ENCODE data around the gene CALN1.
"Not testable (repeated sequence)": the region's sequence is repeated elsewhere in the genome, so short reads cannot be mapped to it uniquely, and the experiment has no call there.

CALN1 gene

GRCh38 chr7:71962636-71963035 lies 449.5 kb downstream of the CALN1 start:
- ATAC-seq (replicated peaks) (no peak), DNase-seq (no peak)
- no peak overlapping the region for H3K4me3 Mint-ChIP-seq
- no peaks in the 10 kb centered on the region for H3K27me3 Mint-ChIP-seq
- H3K36me3 Mint-ChIP-seq, result no peaks in the 10 kb centered on the region
- H3K27ac Mint-ChIP-seq, result no peak overlapping the region
- peaks cover 0 to 2% of the 10 kb centered on the region in 2 donors for H3K9me3 Mint-ChIP-seq
- H3K4me1 Mint-ChIP-seq, result no peaks in the 10 kb centered on the region

GRCh38 chr7:71961283-71961682 lies 450.9 kb downstream of the CALN1 start:
- ATAC-seq (replicated peaks), result no peak
- H3K27ac Mint-ChIP-seq, result no peak overlapping the region
- no peak overlapping the region for H3K4me3 Mint-ChIP-seq
- H3K36me3 Mint-ChIP-seq, result no peaks in the 10 kb centered on the region
- no peak for DNase-seq
- H3K9me3 Mint-ChIP-seq, result peaks cover 0 to 2% of the 10 kb centered on the region in 2 donors
- no peaks in the 10 kb centered on the region for H3K4me1 Mint-ChIP-seq
- H3K27me3 Mint-ChIP-seq, result no peaks in the 10 kb centered on the region

DNA sequence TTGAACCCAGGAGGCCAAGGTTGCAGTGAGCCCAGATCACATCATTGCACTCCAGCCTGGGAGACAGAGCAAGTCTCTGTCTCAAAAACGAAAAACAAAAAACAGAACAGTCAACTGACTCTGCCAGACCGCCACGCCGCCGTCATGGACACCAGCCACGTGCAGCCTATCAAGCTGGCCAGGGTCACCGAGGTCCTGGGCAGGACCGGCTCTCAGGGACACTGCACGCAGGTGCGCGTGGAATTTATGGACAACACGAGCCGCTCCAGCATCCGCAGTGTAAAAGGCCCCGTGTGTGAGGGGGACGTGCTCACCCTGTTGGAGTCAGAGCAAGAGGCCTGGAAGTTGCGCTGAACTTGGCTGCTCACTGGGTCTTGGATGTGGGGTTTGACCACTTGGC lies 470.0 kb downstream of the CALN1 start:
- no peak overlapping the region for H3K4me3 Mint-ChIP-seq
- no peaks in the 10 kb centered on the region for H3K9me3 Mint-ChIP-seq
- DNase-seq (no peak), ATAC-seq (replicated peaks) (no peak)
- no peaks in the 10 kb centered on the region for H3K27me3 Mint-ChIP-seq
- no peak overlapping the region for H3K27ac Mint-ChIP-seq
- H3K36me3 Mint-ChIP-seq, result no peaks in the 10 kb centered on the region
- no peaks in the 10 kb centered on the region for H3K4me1 Mint-ChIP-seq

DNA sequence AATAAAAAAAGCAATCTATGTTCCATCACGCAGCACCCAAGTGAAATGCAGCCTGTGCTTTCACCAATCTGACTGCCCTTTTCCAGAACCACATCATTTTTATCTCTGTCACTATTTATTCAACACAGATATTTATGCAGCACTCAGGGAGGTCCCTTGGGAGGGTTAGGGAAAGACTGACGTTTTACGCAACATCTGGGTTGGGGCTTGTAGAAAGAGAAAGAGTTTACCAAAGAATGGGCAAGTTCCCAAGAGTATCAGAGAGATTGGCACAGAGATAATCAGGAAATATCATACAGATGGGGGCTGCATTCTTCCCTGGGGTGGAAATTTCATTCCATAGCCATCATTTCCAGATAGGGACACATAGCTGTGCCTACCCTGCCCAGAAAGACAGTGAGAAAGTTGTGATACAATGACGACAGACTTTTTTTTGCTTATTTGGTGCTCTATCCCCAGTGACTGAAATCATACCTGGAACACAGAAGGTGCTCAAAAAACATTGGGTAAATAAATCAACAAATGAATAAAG lies 474.2 kb downstream of the CALN1 start:
- H3K4me3 Mint-ChIP-seq, result no peak overlapping the region
- no peaks in the 10 kb centered on the region for H3K4me1 Mint-ChIP-seq
- peaks cover 4 to 5% of the 10 kb centered on the region in 2 donors for H3K9me3 Mint-ChIP-seq
- no peak overlapping the region for H3K27ac Mint-ChIP-seq
- DNase-seq, result no peak
- H3K36me3 Mint-ChIP-seq, result no peaks in the 10 kb centered on the region
- no peaks in the 10 kb centered on the region for H3K27me3 Mint-ChIP-seq
- ATAC-seq (replicated peaks), result no peak

- no peak overlapping the region for H3K27ac Mint-ChIP-seq
- ATAC-seq (replicated peaks) (no peak), DNase-seq (no peak)
- H3K36me3 Mint-ChIP-seq, result no peaks in the 10 kb centered on the region
- no peaks in the 10 kb centered on the region for H3K27me3 Mint-ChIP-seq
- peaks cover 4 to 5% of the 10 kb centered on the region in 2 donors for H3K9me3 Mint-ChIP-seq
- H3K4me1 Mint-ChIP-seq, result no peaks in the 10 kb centered on the region
- no peak overlapping the region for H3K4me3 Mint-ChIP-seq
These were observed 476.5 kb downstream of the CALN1 start for GRCh38 chr7:71935674-71936073.

- DNase-seq, result no peak
- H3K27ac Mint-ChIP-seq, result no peak overlapping the region
- H3K4me3 Mint-ChIP-seq, result no peak overlapping the region
- no peaks in the 10 kb centered on the region for H3K36me3 Mint-ChIP-seq
- peaks cover 4 to 6% of the 10 kb centered on the region in 2 donors for H3K9me3 Mint-ChIP-seq
- no peaks in the 10 kb centered on the region for H3K4me1 Mint-ChIP-seq
- H3K27me3 Mint-ChIP-seq, result no peaks in the 10 kb centered on the region
- ATAC-seq (replicated peaks), result no peak
These were observed 478.7 kb downstream of the CALN1 start for GRCh38 chr7:71933426-71933825.

DNA sequence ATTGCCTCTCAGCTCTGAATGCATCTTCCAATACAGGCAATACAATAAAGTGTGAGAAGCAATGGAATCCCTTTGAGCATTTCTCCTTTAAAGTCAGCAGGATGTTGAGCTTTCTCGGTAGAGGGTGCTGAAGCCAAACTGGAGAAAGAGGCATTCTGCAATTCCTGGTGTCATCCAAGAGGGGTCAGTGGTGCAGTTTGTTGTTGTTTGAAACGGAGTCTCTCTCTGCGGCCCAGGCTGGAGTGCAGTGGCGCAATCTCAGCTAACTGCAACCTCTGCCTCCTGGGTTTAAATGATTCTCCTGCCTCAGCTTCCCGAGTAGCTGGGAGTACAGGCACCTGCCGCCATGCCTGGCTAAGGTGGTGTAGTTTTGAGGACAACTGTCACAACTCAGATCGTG lies 486.5 kb downstream of the CALN1 start:
- H3K27ac Mint-ChIP-seq, result no peak overlapping the region
- H3K36me3 Mint-ChIP-seq, result no peaks in the 10 kb centered on the region
- H3K9me3 Mint-ChIP-seq, result peaks cover 4 to 17% of the 10 kb centered on the region in 2 donors
- DNase-seq (no peak), ATAC-seq (replicated peaks) (no peak)
- H3K27me3 Mint-ChIP-seq, result no peaks in the 10 kb centered on the region
- H3K4me1 Mint-ChIP-seq, result no peaks in the 10 kb centered on the region
- no peak overlapping the region for H3K4me3 Mint-ChIP-seq

DNA sequence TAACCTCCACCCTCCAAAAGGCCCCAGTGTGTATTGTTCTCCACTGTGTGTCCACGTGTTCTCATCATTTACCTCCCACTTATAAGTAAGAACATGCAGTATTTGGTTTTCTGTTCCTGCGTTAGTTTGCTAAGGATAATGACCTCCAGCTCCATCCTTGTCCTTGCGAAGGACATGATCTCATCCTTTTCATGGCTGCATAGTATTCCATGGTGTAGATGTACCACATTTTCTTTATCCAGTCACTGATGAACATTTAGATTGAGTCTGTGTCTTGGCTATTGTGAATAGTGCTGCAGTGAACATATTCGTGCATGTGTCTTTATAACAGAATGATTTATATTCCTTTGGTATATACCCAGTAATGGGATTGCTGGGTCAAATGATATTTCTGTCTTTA lies 497.9 kb downstream of the CALN1 start:
- H3K9me3 Mint-ChIP-seq, result peaks cover 5 to 11% of the 10 kb centered on the region in 2 donors
- ATAC-seq (replicated peaks); DNase-seq: not testable (repeated sequence)

DNA sequence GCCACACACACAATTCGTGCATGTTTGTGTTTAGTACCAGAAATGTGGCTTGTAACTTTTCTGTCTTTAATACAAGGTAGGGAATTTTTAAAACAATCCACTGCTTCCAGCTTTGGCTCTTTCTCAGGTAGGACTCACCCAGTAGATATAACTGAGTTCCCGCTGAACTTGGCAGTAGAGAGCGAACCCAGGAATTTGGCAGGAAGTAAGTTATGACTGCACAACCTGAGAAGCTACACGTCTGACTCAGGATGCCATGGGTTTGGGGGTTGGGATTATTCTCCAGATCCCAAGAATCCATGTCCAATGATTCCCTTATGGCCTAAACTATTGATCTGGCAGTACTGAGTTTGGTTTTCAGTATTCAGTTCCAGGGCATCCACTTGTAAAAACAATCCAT lies 499.7 kb downstream of the CALN1 start:
- H3K9me3 Mint-ChIP-seq, result peaks cover 5 to 11% of the 10 kb centered on the region in 2 donors
- no peaks in the 10 kb centered on the region for H3K4me1 Mint-ChIP-seq
- no peaks in the 10 kb centered on the region for H3K27me3 Mint-ChIP-seq
- DNase-seq, result no peak
- ATAC-seq (replicated peaks), result no peak
- H3K36me3 Mint-ChIP-seq, result no peaks in the 10 kb centered on the region
- H3K27ac Mint-ChIP-seq, result no peak overlapping the region
- no peak overlapping the region for H3K4me3 Mint-ChIP-seq

More for the DNA sequence above, 497.9 kb downstream of the CALN1 start:
- H3K4me1 Mint-ChIP-seq, H3K27ac Mint-ChIP-seq, H3K36me3 Mint-ChIP-seq, H3K27me3 Mint-ChIP-seq, H3K4me3 Mint-ChIP-seq: not testable (repeated sequence)

DNA sequence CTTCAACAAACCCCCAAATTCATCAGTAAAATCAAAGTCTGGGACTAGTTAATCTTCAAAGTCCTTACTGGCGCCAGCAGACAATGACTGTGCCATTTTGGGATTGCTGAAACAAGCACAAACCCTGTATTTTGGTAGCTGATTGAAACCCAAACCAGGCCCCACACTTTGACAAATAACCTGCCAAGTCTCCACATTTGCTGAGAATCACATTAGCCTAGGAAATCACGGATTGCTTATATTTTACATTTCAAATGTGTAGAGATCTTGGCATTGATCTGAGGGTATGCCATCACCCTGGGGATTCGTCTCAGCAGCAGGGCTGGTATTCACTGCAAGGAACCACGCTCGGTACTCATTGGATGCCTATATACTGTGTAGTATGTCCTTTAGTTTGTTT lies 501.1 kb downstream of the CALN1 start:
- DNase-seq (no peak), ATAC-seq (replicated peaks) (no peak)
- Mint-ChIP-seq H3K27ac (no peak overlapping the region), H3K9me3 (peaks cover 5 to 16% of the 10 kb centered on the region in 2 donors), H3K27me3 (no peaks in the 10 kb centered on the region), H3K4me3 (no peak overlapping the region), H3K4me1 (no peaks in the 10 kb centered on the region), H3K36me3 (no peaks in the 10 kb centered on the region)

GRCh38 chr7:71905821-71906220 lies 506.3 kb downstream of the CALN1 start:
- Mint-ChIP-seq H3K9me3 (peaks cover 15 to 24% of the 10 kb centered on the region in 2 donors), H3K4me3 (no peak overlapping the region), H3K27me3 (no peaks in the 10 kb centered on the region), H3K27ac (no peak overlapping the region), H3K4me1 (no peaks in the 10 kb centered on the region), H3K36me3 (no peaks in the 10 kb centered on the region)
- no peak for DNase-seq
- ATAC-seq (replicated peaks), result no peak

DNA sequence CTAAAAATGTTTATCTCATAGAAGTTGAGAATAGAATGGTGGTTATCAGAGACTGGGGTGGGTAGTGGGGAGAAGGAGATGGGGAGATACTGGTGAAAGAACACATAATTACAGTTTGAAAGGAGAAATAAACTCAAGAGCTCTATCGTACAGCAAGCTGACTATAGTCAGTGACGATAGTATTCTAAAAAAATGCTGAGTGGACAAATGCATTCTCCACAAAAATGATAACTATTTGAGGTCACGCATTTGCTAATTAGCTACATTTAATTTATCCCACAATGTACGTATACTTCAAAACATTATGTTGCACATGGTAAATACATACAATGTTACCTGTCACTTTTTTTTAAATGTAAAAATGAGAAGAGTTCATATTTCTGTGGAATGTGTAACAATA lies 507.7 kb downstream of the CALN1 start:
- no peaks in the 10 kb centered on the region for H3K27me3 Mint-ChIP-seq
- H3K9me3 Mint-ChIP-seq, result peaks cover 13 to 17% of the 10 kb centered on the region in 2 donors
- H3K36me3 Mint-ChIP-seq, result no peaks in the 10 kb centered on the region
- ATAC-seq (replicated peaks), result no peak
- no peak overlapping the region for H3K4me3 Mint-ChIP-seq
- no peak for DNase-seq
- no peak overlapping the region for H3K27ac Mint-ChIP-seq
- peaks cover 0 to 3% of the 10 kb centered on the region in 2 donors for H3K4me1 Mint-ChIP-seq

DNA sequence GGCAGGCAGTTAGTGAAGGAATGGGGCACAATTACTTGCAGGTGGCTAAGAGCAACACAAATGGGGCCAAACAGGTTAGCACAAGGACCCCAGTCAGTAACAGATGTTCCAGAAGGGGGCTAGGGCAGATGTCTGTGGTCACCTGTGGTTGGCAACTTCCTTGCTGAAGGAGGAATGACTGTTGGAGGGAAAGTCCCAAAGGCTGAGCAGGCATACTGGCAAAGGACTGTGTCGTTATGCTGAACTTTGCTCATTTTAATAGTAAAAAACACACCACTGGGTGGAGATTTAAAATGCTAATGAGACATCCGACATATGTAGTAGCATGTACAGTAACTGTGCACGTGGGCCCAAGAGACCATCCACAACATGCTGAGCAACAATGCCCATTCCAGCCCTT lies 511.6 kb downstream of the CALN1 start:
- DNase-seq (no peak), ATAC-seq (replicated peaks) (peak; percentile 33 to 62)
- Mint-ChIP-seq H3K27me3 (no peaks in the 10 kb centered on the region), H3K27ac (no peak overlapping the region), H3K4me3 (no peak overlapping the region), H3K9me3 (peaks cover 8 to 12% of the 10 kb centered on the region in 2 donors), H3K36me3 (no peaks in the 10 kb centered on the region), H3K4me1 (peaks cover 0 to 3% of the 10 kb centered on the region in 2 donors)

- ATAC-seq (replicated peaks) (no peak), DNase-seq (no peak)
- no peak overlapping the region for H3K27ac Mint-ChIP-seq
- H3K9me3 Mint-ChIP-seq, result peaks cover 0 to 3% of the 10 kb centered on the region in 2 donors
- peaks cover 0 to 3% of the 10 kb centered on the region in 2 donors for H3K4me1 Mint-ChIP-seq
- H3K36me3 Mint-ChIP-seq, result no peaks in the 10 kb centered on the region
- no peak overlapping the region for H3K4me3 Mint-ChIP-seq
- H3K27me3 Mint-ChIP-seq, result no peaks in the 10 kb centered on the region
These were observed 515.6 kb downstream of the CALN1 start for GRCh38 chr7:71896535-71896934.

DNA sequence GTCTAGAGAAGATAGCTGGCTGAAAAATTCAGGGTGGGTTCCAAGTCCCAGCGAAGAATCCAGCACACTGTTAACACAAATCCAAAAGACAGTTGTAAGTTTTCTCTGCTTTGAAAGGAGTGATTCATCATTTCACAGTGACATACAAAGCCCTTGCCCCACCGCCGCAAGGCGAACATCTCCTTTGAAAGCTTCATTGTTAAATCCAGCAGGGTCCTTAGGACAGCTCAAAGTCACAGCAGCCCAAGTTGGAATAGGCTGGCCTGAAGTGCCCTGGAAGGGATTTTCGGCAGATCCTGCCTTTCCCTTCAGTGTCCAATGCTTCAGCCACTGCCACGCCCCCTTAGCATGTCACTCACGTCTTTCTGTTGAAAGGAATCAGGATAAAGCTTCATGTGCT lies 526.1 kb downstream of the CALN1 start:
- peaks cover 10 to 23% of the 10 kb centered on the region in 2 donors for H3K9me3 Mint-ChIP-seq

DNA sequence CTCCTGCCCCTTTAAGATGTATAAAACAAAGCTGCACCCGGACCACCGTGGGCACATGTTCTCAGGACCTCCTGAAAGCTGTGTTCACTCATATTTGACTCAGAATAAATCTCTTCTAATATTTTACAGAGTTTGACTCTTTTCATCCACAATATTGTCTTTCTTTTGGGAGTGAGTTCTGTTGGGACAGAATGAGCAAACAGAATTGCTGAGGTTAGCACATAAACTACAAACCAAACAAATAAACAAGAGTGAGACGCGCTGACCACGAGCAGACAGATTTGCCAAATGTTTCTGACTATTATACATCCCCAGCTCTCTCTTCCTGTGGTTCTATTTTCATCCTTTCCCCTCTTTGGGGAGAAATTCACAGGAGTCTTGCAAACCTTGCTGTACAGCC lies 526.7 kb downstream of the CALN1 start:
- no peak for ATAC-seq (replicated peaks)
- H3K27ac Mint-ChIP-seq, result no peak overlapping the region
- no peaks in the 10 kb centered on the region for H3K36me3 Mint-ChIP-seq
- H3K4me1 Mint-ChIP-seq, result no peaks in the 10 kb centered on the region
- no peak overlapping the region for H3K4me3 Mint-ChIP-seq
- no peaks in the 10 kb centered on the region for H3K27me3 Mint-ChIP-seq
- H3K9me3 Mint-ChIP-seq, result peaks cover 12 to 23% of the 10 kb centered on the region in 2 donors
- no peak for DNase-seq

More for the DNA sequence above, 526.1 kb downstream of the CALN1 start:
- Mint-ChIP-seq H3K27me3 (no peaks in the 10 kb centered on the region), H3K4me1 (no peaks in the 10 kb centered on the region), H3K4me3 (no peak overlapping the region), H3K27ac (no peak overlapping the region), H3K36me3 (no peaks in the 10 kb centered on the region)
- no peak for ATAC-seq (replicated peaks)
- DNase-seq, result no peak
